HL-60 (cell line): ENCODE results near the gene PARD3.

Experiments
- DNase-seq, 2 experiments: peaks; one replicate each; pipeline ENCODE4 v3.0.0-alpha.2; 2010 to 2020; ENCODE audit warnings: low read depth in 1 of 2, low spot score in 1 of 2
- H3K27ac ChIP-seq: fragments of 250-450 bp; sonication (Bioruptor Pico); replicated peaks from 2 replicates; pipeline ENCODE4 v1.5.1; 2020; ENCODE audit warnings: mild to moderate bottlenecking, moderate library complexity
- H3K27me3 ChIP-seq: fragments of 250-450 bp; sonication (Bioruptor Pico); 2 replicates; pipeline ENCODE4 v1.5.1; 2021; ENCODE audit warnings: mild to moderate bottlenecking, moderate library complexity; ENCODE audit not compliant: insufficient read depth, poor library complexity, severe bottlenecking
- H3K4me3 ChIP-seq: replicated peaks from 2 replicates; pipeline ENCODE4 v1.5.1; 2011; ENCODE audit warnings: mild to moderate bottlenecking, control low read depth, low read length; ENCODE audit not compliant: insufficient read depth
- CTCF ChIP-seq: IDR thresholded peaks from one replicate; pipeline ENCODE4 v1.5.1; 2011; ENCODE audit warnings: low read length, control low read depth, inconsistent platforms; ENCODE audit not compliant: insufficient read depth
- GABPA ChIP-seq: IDR thresholded peaks from 2 replicates; pipeline ENCODE4 v1.6.1; 2012; ENCODE audit warnings: low read depth
- POLR2AphosphoS5 ChIP-seq: IDR thresholded peaks from 2 replicates; pipeline ENCODE4 v1.6.1; 2012; ENCODE audit warnings: low read depth
- REST ChIP-seq: IDR thresholded peaks from 2 replicates; pipeline ENCODE4 v1.6.1; 2012; ENCODE audit warnings: low read depth; ENCODE audit not compliant: insufficient replicate concordance
- SPI1 ChIP-seq: IDR thresholded peaks from 2 replicates; pipeline ENCODE4 v1.6.1; 2012; ENCODE audit warnings: low read depth, mild to moderate bottlenecking, borderline replicate concordance

The PARD3 gene

GRCh38 chr10:34089253-34089652 lies 725.8 kb downstream of the PARD3 start:
- Histone ChIP-seq H3K27ac (no peak overlapping the region), H3K27me3 (no peaks in the 10 kb centered on the region), H3K4me3 (no peak overlapping the region)
- no peak for TF ChIP-seq REST
- TF ChIP-seq POLR2AphosphoS5, result no peak
- no peak for TF ChIP-seq CTCF
- TF ChIP-seq GABPA, result no peak
- no peak for TF ChIP-seq SPI1
- no peak for DNase-seq

- Histone ChIP-seq H3K27me3 (no peaks in the 10 kb centered on the region), H3K4me3 (no peak overlapping the region), H3K27ac (no peak overlapping the region)
- no peak for DNase-seq
- TF ChIP-seq GABPA (no peak), REST (no peak), POLR2AphosphoS5 (no peak), SPI1 (no peak), CTCF (no peak)
These were observed 726.8 kb downstream of the PARD3 start for GRCh38 chr10:34088208-34088794.

GRCh38 chr10:34087095-34087418 lies 728.0 kb downstream of the PARD3 start:
- TF ChIP-seq POLR2AphosphoS5, result no peak
- no peak for TF ChIP-seq CTCF
- DNase-seq, result no peak
- Histone ChIP-seq H3K27ac (no peak overlapping the region), H3K4me3 (no peak overlapping the region), H3K27me3 (no peaks in the 10 kb centered on the region)

GRCh38 chr10:34083567-34083966 lies 731.5 kb downstream of the PARD3 start:
- H3K4me3 ChIP-seq, result no peak overlapping the region
- DNase-seq, result no peak
- no peaks in the 10 kb centered on the region for H3K27me3 ChIP-seq
- H3K27ac ChIP-seq, result no peak overlapping the region
- TF ChIP-seq CTCF (no peak), GABPA (no peak), SPI1 (no peak), REST (no peak), POLR2AphosphoS5 (no peak)
